Subcutaneous adipose tissue (tissue), 4 donors: Measurements from ENCODE around the gene NPW. TPM values are rescaled to one million over a fixed set of nuclear protein-coding genes. Genes with fewer than 3 reads are reported as not detected.

Source experiments
- total RNA-seq, 4 donors: library from RNA; depleted of rRNA; stranded (reverse); fragments of >200 nt; gene quantifications; one replicate each; pipeline ENCODE4 v1.1.0, GENCODE V29; 2016
- TF ChIP-seq, protein P1 (sequence below): fragments of 450-650 bp; IDR thresholded peaks from one replicate; pipeline ENCODE4 v1.5.1; 2016; ENCODE audit warnings: low read depth, mild to moderate bottlenecking, control low read depth, antibody characterized with exemption, moderate library complexity

NPW gene
- total RNA-seq, 4 donors from 2014 or later = not detected

DNA sequence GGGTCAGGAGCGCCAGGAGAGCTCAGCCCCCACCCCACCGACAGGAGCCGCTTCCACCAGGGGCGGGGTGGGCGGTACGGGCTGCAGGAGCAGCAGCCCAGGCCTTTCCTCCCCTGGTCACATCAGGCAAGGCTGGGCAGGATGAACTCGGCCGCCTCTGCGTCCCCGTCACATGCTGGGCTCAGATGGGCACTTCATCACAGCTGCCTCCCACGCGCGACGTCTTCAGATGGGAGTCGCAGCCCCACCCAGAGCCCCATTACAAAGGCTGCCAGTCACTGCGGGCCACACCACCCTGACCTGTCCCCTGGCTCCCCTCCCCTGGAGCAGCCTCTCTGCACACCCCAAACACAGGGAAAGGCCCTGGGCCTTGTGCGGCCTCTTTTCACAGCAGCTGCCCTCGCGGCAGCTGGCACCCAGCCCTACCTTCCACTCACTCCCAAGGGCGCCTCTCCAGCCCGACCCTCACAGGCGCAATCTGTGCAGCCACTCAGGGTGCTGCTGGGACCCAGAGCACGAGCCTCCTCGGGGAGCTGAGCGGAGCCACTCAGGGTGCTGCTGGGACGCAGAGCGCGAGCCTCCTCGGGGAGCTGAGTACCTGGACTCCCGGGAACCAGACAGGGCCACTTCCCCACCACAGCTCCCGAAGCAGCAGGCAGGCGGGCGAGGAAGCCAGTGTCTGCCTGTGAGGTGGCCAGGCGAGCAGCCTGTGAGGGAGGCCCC is 14.6 kb upstream of the NPW start:
- TF ChIP-seq, protein P1, sequence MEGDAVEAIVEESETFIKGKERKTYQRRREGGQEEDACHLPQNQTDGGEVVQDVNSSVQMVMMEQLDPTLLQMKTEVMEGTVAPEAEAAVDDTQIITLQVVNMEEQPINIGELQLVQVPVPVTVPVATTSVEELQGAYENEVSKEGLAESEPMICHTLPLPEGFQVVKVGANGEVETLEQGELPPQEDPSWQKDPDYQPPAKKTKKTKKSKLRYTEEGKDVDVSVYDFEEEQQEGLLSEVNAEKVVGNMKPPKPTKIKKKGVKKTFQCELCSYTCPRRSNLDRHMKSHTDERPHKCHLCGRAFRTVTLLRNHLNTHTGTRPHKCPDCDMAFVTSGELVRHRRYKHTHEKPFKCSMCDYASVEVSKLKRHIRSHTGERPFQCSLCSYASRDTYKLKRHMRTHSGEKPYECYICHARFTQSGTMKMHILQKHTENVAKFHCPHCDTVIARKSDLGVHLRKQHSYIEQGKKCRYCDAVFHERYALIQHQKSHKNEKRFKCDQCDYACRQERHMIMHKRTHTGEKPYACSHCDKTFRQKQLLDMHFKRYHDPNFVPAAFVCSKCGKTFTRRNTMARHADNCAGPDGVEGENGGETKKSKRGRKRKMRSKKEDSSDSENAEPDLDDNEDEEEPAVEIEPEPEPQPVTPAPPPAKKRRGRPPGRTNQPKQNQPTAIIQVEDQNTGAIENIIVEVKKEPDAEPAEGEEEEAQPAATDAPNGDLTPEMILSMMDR = no peak

- TF ChIP-seq, protein P1 = no peak
Observed at GRCh38 chr16:2005646-2006045, 13.9 kb upstream of the NPW start.

DNA sequence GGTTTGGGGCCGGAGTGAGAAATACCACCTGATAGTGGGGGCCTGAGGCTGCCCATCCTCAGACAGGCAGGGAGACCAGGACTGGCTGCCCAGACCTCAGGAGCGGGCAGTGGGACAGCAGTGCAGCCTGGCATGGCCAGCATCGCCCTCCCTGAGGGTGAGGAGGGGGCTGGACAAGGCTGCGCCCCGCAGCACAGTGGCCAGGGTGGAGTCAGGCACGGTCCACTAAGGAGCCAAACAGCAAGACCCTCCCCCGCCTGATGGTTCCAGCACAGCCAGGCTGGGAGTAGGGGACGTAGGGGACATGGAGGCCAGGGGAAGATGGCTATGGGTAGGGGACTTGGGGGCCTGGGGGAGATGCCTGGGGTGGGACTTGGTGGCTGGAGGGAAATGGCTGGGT is 13.3 kb upstream of the NPW start:
- TF ChIP-seq, protein P1 = no peak

- TF ChIP-seq, protein P1 = no peak
Observed at GRCh38 chr16:2007081-2007836, 12.3 kb upstream of the NPW start.

GRCh38 chr16:2008009-2008526 is 11.5 kb upstream of the NPW start:
- TF ChIP-seq, protein P1 = no peak

DNA sequence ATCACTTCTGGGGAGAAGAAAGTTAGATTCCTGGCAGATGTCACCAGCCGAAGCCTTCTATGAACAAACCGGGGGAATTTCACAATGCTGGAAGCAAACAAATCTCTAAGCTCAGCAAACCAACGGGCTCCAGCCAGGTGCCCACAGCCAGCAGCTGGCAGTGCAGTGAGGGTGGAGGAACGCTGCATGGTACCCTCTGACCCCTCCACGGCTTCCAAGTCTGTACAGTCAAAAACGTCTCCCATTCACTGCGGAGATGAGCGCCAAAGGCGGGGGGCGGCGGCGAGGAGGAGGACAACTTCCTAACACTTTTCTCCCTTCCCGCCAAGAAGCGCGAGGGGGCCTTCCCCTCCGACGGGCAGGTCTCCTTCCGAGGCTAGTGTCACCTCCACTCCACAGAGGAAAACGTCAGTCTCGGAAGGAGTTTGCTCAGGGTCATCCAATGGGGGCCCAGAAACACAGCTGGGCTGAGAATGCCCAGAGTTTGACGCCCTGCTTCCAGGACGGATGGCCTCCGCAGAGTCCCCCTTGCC is 10.9 kb upstream of the NPW start:
- TF ChIP-seq, protein P1 = no peak

GRCh38 chr16:2009164-2009711 is 10.3 kb upstream of the NPW start:
- TF ChIP-seq, protein P1 = no peak
